Loucy (cell line): Measurements from ENCODE around the gene TRPC3.

Experiments used
- CTCF ChIP-seq: fragments of 200-600 bp; sonication (generic); conservative IDR thresholded peaks from 2 replicates; pipeline ENCODE4 v1.5.1; 2014; ENCODE audit warnings: mild to moderate bottlenecking, antibody characterized with exemption, low read length
- EZH2phosphoT487 ChIP-seq: fragments of 200-600 bp; IDR thresholded peaks from 2 replicates; pipeline ENCODE4 v1.6.1; 2018; ENCODE audit warnings: antibody characterized with exemption, mild to moderate bottlenecking, moderate library complexity, borderline replicate concordance

DNA sequence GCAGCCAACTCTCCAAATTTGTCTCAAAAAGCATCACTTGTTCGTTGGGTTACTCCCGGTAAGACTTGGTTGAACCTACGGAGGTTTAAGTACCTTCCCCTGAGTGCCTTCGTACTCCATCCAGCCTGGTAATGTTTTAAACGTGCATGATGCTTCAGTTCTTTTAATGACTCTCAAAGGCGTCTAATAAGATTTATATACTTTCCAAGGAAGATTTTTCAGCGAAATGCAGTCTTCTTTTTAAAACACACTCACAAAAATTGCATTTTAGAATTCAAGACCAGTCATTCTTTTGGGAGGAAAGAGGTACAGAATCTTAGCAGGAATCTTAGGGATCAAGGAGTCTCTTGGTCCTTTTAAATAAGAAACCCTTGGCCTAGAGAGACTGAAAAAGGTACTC lies 430 bp upstream of the TRPC3 start:
- TF ChIP-seq CTCF (no peak), EZH2phosphoT487 (no peak)
